ENCODE results near the gene CFC1.
"Not testable (repeated sequence)": the region's sequence is repeated elsewhere in the genome, so short reads cannot be mapped to it uniquely, and the experiment has no call there.

The CFC1 gene

GRCh38 chr2:130599393-130599792 is at the start of gene CFC1:
Gene CFC1, minus strand, starts transcription at chr2:130599575. Its CDS starts 288 bp downstream, at chr2:130599287.
- H3K4me1 Mint-ChIP-seq; H3K9me3 Mint-ChIP-seq; H3K27me3 Mint-ChIP-seq; H3K4me3 Mint-ChIP-seq; H3K36me3 Mint-ChIP-seq (ENCODE audit: low read depth); DNase-seq; H3K27ac Mint-ChIP-seq; ATAC-seq: not testable (repeated sequence)

DNA sequence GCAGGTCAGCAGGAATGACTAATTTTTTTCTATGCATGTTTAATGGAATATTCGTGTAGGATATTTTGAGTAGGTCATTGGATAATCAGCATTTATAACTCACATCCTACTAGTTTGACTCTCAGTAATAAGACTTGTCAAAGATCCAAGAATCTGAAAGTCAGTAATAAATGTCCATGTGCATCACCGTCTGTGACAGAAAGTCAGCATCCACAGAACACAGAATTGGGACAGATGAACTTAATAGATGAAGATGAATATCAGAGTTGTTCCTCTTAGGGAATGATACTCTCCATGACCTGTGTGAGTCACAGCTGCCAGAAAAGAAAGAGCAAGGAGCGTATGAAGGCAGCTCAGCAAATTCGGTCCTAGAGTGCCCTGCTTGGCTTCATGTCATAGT is 42.3 kb upstream of the CFC1 start:
- not testable (repeated sequence) for H3K4me1 Mint-ChIP-seq; DNase-seq; H3K36me3 Mint-ChIP-seq (ENCODE audit: low read depth); ATAC-seq; H3K4me3 Mint-ChIP-seq; H3K27ac Mint-ChIP-seq; H3K9me3 Mint-ChIP-seq; H3K27me3 Mint-ChIP-seq

DNA sequence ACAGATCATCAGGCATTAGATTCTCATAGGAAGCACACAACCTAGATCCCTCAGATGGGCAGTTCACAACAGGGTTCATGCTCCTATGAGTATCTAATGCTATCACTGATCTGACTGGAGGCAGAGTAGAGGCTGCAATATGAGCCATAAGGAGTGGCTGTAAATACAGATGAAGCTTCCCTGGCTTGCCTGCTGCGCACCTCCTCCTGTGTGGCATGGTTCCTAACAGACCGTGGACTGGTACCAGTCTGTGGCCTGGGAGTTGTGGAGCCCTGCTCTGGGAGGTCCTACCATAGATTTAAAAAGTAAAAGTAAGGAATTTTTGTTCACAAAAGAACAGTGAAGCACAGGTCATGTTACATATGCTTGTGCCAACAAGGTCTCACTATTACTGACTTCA is 39.6 kb upstream of the CFC1 start:
- H3K4me1 Mint-ChIP-seq; H3K9me3 Mint-ChIP-seq; H3K4me3 Mint-ChIP-seq; DNase-seq; H3K36me3 Mint-ChIP-seq (ENCODE audit: low read depth); ATAC-seq; H3K27ac Mint-ChIP-seq; H3K27me3 Mint-ChIP-seq: not testable (repeated sequence)

DNA sequence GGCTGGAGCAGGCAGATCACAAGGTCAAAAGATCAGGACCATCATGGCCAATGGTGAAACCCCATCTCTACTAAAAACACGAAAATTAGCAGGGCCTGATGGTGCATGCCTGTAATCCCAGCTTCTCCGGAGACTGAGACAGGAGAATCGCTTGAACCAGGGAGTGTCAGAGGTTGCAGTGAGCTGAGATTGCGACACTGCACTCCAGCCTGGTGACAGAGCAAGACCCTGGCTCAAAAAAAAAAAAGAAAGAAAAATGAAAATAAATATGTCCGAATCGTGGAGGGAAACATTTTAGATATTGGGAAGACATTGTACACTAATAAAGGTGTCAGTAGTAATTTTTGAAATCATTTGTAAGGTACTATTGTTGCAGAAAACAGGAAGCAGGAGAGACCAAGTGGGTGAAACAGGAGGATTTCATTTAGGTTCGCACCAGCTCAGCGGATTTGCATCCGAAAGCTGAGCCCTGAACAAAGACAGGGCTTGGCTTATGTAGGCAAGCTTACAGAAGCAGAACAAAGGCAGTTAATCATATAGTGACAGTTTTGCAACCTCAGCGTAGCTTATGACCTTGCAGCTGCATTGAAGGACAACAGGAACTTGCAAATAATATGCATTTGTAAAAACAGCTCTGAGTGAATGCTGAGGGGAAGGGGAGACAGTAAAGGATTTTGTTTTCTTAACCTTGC is 29.6 kb upstream of the CFC1 start:
- H3K9me3 Mint-ChIP-seq; H3K27me3 Mint-ChIP-seq; H3K27ac Mint-ChIP-seq; H3K4me3 Mint-ChIP-seq; ATAC-seq; H3K4me1 Mint-ChIP-seq; H3K36me3 Mint-ChIP-seq (ENCODE audit: low read depth); DNase-seq: not testable (repeated sequence)

GRCh38 chr2:130611140-130611539 is 11.8 kb upstream of the CFC1 start, which contains the start of gene POTEJ:
Gene POTEJ, plus strand, starts transcription at chr2:130611440. Its CDS starts 93 bp downstream, at chr2:130611533.
- not testable (repeated sequence) for ATAC-seq; H3K4me1 Mint-ChIP-seq; H3K4me3 Mint-ChIP-seq; H3K27ac Mint-ChIP-seq; H3K27me3 Mint-ChIP-seq; H3K9me3 Mint-ChIP-seq; H3K36me3 Mint-ChIP-seq (ENCODE audit: low read depth); DNase-seq

- not testable (repeated sequence) for ATAC-seq
Measured at GRCh38 chr2:130610486-130610885, 11.1 kb upstream of the CFC1 start.

DNA sequence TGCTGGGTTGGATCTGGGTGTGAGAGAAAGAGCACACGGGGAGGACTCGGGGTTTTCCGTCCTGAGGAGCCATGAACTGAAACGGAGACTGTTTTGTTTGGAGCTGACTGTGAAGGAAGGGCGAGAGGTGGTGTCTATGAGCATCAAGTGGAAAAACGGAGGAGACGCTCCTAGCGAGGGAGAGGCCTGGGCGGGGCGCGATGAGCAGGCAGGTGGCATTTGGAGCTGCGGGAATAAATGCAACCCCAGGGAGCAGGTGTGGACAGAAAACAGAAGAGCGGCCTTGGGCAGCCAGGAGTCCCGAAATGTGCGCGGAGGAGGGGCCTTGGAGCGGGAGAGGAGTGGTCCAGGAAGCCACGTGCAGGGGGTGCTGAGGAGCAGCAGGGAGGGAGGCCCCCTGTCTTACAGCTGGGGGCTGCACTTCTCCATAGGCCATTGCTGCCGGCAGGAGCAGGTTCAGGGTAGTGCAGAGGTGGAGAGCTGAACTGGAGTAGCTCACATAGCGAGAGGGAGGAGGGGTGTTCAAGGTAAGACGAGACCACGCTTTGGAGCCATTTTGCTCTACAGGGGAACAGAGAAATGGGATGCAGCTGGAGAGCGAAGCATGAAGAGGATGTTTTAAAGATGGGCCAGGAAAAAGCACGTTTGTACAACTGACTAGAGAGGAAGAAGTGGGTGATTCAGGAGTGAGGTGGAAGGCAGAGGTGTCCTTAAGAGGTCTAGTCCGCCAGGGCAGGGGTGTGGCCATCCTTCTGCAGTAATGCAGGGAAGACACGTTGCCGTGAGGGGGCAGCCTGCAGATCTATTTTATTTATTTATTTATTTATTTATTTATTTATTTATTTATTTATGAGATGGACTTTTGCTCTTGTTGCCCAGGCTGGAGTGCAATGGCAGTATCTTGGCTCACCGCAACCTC is 9.9 kb upstream of the CFC1 start:
- ATAC-seq; H3K27me3 Mint-ChIP-seq; H3K4me1 Mint-ChIP-seq; H3K9me3 Mint-ChIP-seq; H3K27ac Mint-ChIP-seq; DNase-seq; H3K36me3 Mint-ChIP-seq (ENCODE audit: low read depth); H3K4me3 Mint-ChIP-seq: not testable (repeated sequence)

More at GRCh38 chr2:130610486-130610885, 11.1 kb upstream of the CFC1 start:
- not testable (repeated sequence) for H3K27ac Mint-ChIP-seq; H3K4me1 Mint-ChIP-seq; H3K36me3 Mint-ChIP-seq (ENCODE audit: low read depth); H3K9me3 Mint-ChIP-seq; H3K4me3 Mint-ChIP-seq; DNase-seq; H3K27me3 Mint-ChIP-seq

- not testable (repeated sequence) for H3K4me3 Mint-ChIP-seq; H3K27me3 Mint-ChIP-seq; H3K4me1 Mint-ChIP-seq; H3K27ac Mint-ChIP-seq; ATAC-seq; DNase-seq; H3K36me3 Mint-ChIP-seq (ENCODE audit: low read depth); H3K9me3 Mint-ChIP-seq
Measured at GRCh38 chr2:130608276-130609001, 9.1 kb upstream of the CFC1 start.

DNA sequence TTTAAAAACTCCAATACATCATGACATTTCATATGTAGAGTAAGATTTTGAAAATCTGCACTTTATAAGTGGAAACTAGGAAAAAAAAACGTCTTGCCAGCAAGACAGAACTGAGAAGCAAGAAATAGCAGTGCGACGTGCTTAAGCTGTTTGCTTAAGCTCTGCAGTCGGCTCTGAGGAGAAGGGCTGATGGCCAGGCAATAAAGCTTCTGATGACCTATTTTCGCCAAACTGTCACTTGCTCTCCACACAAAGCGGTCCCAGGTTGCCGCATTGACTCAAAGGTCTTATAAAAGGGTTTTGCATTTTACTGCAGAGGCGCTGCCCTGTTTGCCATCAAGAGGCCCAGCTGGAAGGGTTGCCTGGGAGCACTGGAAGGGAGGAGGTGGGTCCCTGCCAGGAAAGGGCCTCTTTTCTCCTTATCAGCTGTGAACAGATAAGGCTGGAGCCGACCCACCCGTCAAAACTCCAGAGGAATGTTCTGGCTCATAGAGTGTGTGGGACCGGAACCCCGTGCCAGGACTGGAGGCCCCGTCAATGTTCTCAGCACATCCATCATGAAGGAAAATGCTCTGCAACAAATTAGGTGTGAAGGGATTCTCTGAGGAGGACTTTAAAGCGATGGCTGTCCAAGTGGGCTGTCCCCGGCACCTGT is 2.4 kb upstream of the CFC1 start:
- not testable (repeated sequence) for H3K4me3 Mint-ChIP-seq; ATAC-seq; H3K27ac Mint-ChIP-seq; H3K4me1 Mint-ChIP-seq; DNase-seq; H3K27me3 Mint-ChIP-seq; H3K36me3 Mint-ChIP-seq (ENCODE audit: low read depth); H3K9me3 Mint-ChIP-seq

GRCh38 chr2:130599926-130600325 is 551 bp upstream of the CFC1 start:
- not testable (repeated sequence) for DNase-seq; H3K27me3 Mint-ChIP-seq; H3K27ac Mint-ChIP-seq; H3K36me3 Mint-ChIP-seq (ENCODE audit: low read depth); ATAC-seq; H3K4me3 Mint-ChIP-seq; H3K4me1 Mint-ChIP-seq; H3K9me3 Mint-ChIP-seq

GRCh38 chr2:130598463-130598862 is 912 bp downstream of the CFC1 start:
- not testable (repeated sequence) for H3K27ac Mint-ChIP-seq; H3K27me3 Mint-ChIP-seq; H3K4me1 Mint-ChIP-seq; DNase-seq; ATAC-seq; H3K9me3 Mint-ChIP-seq; H3K36me3 Mint-ChIP-seq (ENCODE audit: low read depth); H3K4me3 Mint-ChIP-seq

DNA sequence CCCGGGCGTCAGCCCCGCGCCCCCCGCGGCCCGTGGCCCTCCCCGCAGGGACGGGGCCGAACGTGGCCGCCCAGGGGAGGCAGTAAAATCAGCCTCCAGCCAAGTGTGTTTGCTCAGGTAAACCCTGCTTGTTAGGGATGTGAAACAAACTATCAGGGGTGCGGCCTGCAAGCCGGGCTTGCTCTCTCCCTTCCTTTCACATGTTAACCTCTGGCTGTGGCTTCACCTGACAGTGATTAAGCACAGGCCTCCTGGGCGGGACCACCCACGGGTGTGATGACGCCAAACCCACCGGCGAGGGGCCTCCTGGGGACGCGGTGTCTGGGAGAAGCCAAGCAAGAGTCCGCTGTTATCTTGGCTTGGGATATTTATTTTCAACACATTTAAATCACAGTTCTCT is 1.4 kb downstream of the CFC1 start:
- not testable (repeated sequence) for ATAC-seq; H3K4me1 Mint-ChIP-seq; H3K4me3 Mint-ChIP-seq; H3K27me3 Mint-ChIP-seq; H3K27ac Mint-ChIP-seq; DNase-seq; H3K9me3 Mint-ChIP-seq; H3K36me3 Mint-ChIP-seq (ENCODE audit: low read depth)

GRCh38 chr2:130596757-130597156 is 2.6 kb downstream of the CFC1 start:
- H3K27ac Mint-ChIP-seq; H3K9me3 Mint-ChIP-seq; ATAC-seq; H3K4me3 Mint-ChIP-seq; H3K27me3 Mint-ChIP-seq; DNase-seq; H3K4me1 Mint-ChIP-seq; H3K36me3 Mint-ChIP-seq (ENCODE audit: low read depth): not testable (repeated sequence)

DNA sequence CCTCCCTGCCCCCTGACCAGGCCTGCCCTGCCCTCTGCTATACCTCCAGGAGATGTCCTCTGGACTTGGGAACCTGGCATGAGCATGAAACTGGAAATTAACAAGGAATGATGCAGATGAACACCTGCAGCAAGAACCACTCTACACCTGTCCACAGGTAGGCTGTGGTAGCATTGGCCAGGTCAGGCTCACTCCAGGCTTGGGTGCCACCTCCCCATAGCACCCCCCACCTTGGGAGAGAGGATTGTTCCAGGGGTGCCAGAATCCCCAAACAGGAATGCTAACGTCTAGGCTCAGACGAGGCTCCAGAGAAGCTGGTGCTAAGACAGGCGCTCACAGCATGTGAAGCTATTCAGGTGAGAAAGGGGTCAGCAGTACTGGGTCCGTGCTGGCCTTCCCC is 5.4 kb downstream of the CFC1 start:
- not testable (repeated sequence) for DNase-seq; H3K9me3 Mint-ChIP-seq; H3K36me3 Mint-ChIP-seq (ENCODE audit: low read depth); H3K27ac Mint-ChIP-seq; H3K4me3 Mint-ChIP-seq; H3K27me3 Mint-ChIP-seq; ATAC-seq; H3K4me1 Mint-ChIP-seq
